HCT116 (cell line): ENCODE data around the gene MUC21. TPM values are rescaled to one million over a fixed set of nuclear protein-coding genes. Genes with fewer than 3 reads are reported as not detected.

Source experiments
- ATAC-seq: fragments of 200-7000 bp; cut with Tn5 transposase; 2 replicates; pipeline ENCODE4 v1.9.1; 2020; ENCODE audit warnings: mild to moderate bottlenecking, moderate library complexity
- BruUV-seq: library from RNA; stranded (reverse); fragments of 400-500 nt; replicated peaks from 2 replicates; lab custom pipeline; 2021; lab: Mats Ljungman, UMichigan
- CTCF ChIA-PET: fragments of 300-600 bp; sonication (Branson Sonifier 250); formaldehyde crosslinking; loops from one replicate; lab custom pipeline; 2021; ENCODE audit warnings: antibody characterized with exemption; lab: Charles Lee
- POLR2A ChIA-PET: fragments of 300-600, 350-600 bp; sonication (Branson Sonifier 250); formaldehyde crosslinking; loops from one replicate; lab custom pipeline; 2021; ENCODE audit warnings: antibody characterized with exemption; lab: Charles Lee
- RAD21 ChIA-PET, 2 experiments: fragments of 300-600 bp; sonication (Branson Sonifier 250); formaldehyde crosslinking; loops; one replicate each; lab custom pipeline; 2023; ENCODE audit warnings: low total read pairs in 2 of 2; ENCODE audit not compliant: uncharacterized antibody in 2 of 2, unreplicated experiment in 2 of 2, low non-redundant PET in 1 of 2; lab: Charles Lee
- DNase-seq: peaks from one replicate; pipeline ENCODE4 v3.0.0-alpha.2; 2010; ENCODE audit warnings: low read depth, low spot score
- H2AFZ ChIP-seq: fragments of 200-600 bp; shearing (Covaris generic), sonication (generic); 2 replicates; pipeline ENCODE4 v1.6.1; 2017; ENCODE audit warnings: low read depth, mixed run types, mixed read lengths, antibody characterized with exemption, low read length; ENCODE audit not compliant: poor library complexity, severe bottlenecking
- H3K27ac ChIP-seq: 2 replicates; pipeline ENCODE4 v1.5.1; 2012; ENCODE audit warnings: low read depth, low read length
- H3K27me3 ChIP-seq: fragments of 200-600 bp; sonication (generic); 2 replicates; pipeline ENCODE4 v1.6.1; 2016; ENCODE audit warnings: mixed run types, low read length, mixed read lengths; ENCODE audit not compliant: insufficient read depth
- H3K36me3 ChIP-seq, 2 experiments: fragments of 200-500 bp in 1 of 2; fragments of 200-600 bp in 1 of 2; sonication (Bioruptor generic) in 1 of 2; sonication (generic) in 1 of 2; 2 replicates each; pipeline versions ENCODE4 v1.5.1 to v1.6.1; 2014 to 2016; ENCODE audit warnings: low read length in 2 of 2, inconsistent platforms in 1 of 2, mixed read lengths in 1 of 2, mixed run types in 1 of 2; ENCODE audit not compliant: insufficient read depth in 2 of 2, control insufficient read depth in 1 of 2
- H3K4me1 ChIP-seq, 2 experiments: fragments of 200-600 bp in 1 of 2; sonication (generic) in 1 of 2; 2 replicates each; pipeline versions ENCODE4 v1.5.1 to v1.6.1; 2012 to 2017; ENCODE audit warnings: low read length in 2 of 2, inconsistent platforms in 1 of 2, mild to moderate bottlenecking in 1 of 2, mixed read lengths in 1 of 2, mixed run types in 1 of 2, moderate library complexity in 1 of 2; ENCODE audit not compliant: insufficient read depth in 2 of 2, control insufficient read depth in 1 of 2
- H3K4me2 ChIP-seq: fragments of 200-600 bp; sonication (generic); 2 replicates; pipeline ENCODE4 v1.6.1; 2017; ENCODE audit warnings: mixed run types, low read length, mixed read lengths
- H3K4me3 ChIP-seq, 2 experiments: fragments of 200-600 bp in 1 of 2; sonication (generic) in 1 of 2; replicated peaks in 1 of 2; 2 replicates each; pipeline ENCODE4 v1.5.1; 2011 to 2016; ENCODE audit warnings: low read length in 2 of 2, control low read depth in 1 of 2, low read depth in 1 of 2, mild to moderate bottlenecking in 1 of 2, mixed read lengths in 1 of 2, mixed run types in 1 of 2
- H3K79me2 ChIP-seq: fragments of 200-600 bp; sonication (generic); 2 replicates; pipeline ENCODE4 v1.6.1; 2017; ENCODE audit warnings: mild to moderate bottlenecking, mixed run types, low read length, moderate library complexity, mixed read lengths; ENCODE audit not compliant: insufficient read depth
- H3K9ac ChIP-seq: fragments of 200-600 bp; sonication (generic); 2 replicates; pipeline ENCODE4 v1.6.1; 2016; ENCODE audit warnings: low read length, mixed read lengths
- H3K9me2 ChIP-seq: fragments of 200-600 bp; sonication (generic), shearing (Covaris generic); 2 replicates; pipeline ENCODE4 v1.6.1; 2017; ENCODE audit warnings: mixed run types, mild to moderate bottlenecking, moderate library complexity; ENCODE audit not compliant: insufficient read depth
- H3K9me3 ChIP-seq, 2 experiments: fragments of 200-500 bp in 1 of 2; fragments of 200-600 bp in 1 of 2; sonication (Bioruptor generic) in 1 of 2; sonication (generic) in 1 of 2; 2 replicates each; pipeline ENCODE4 v1.6.1; 2014 to 2017; ENCODE audit warnings: low read length in 2 of 2, mixed read lengths in 2 of 2, inconsistent platforms in 1 of 2, low read depth in 1 of 2, mild to moderate bottlenecking in 1 of 2, mixed run types in 1 of 2, moderate library complexity in 1 of 2; ENCODE audit not compliant: control insufficient read depth in 1 of 2, insufficient read depth in 1 of 2
- H4K20me1 ChIP-seq: fragments of 200-600 bp; sonication (generic), shearing (Covaris generic); 2 replicates; pipeline ENCODE4 v1.6.1; 2017; ENCODE audit warnings: mixed run types, mild to moderate bottlenecking, moderate library complexity; ENCODE audit not compliant: insufficient read depth
- ATF3 ChIP-seq: IDR thresholded peaks from 2 replicates; pipeline ENCODE4 v1.6.1; 2012
- CBX3 ChIP-seq: IDR thresholded peaks from 2 replicates; pipeline ENCODE4 v1.6.1; 2012; ENCODE audit warnings: low read depth
- CEBPB ChIP-seq: IDR thresholded peaks from 2 replicates; pipeline ENCODE4 v1.6.1; 2012; ENCODE audit warnings: low read depth
- EGR1 ChIP-seq: IDR thresholded peaks from 2 replicates; pipeline ENCODE4 v1.6.1; 2012; ENCODE audit warnings: low read depth
- ELF1 ChIP-seq: IDR thresholded peaks from 2 replicates; pipeline ENCODE4 v1.6.1; 2012; ENCODE audit warnings: low read depth, borderline replicate concordance
- EZH2 ChIP-seq: fragments of 200-600 bp; sonication (generic); IDR thresholded peaks from 2 replicates; pipeline ENCODE4 v1.6.1; 2017; ENCODE audit warnings: antibody characterized with exemption, mixed run types
- EZH2phosphoT487 ChIP-seq: fragments of 200-600 bp; IDR thresholded peaks from 2 replicates; pipeline ENCODE4 v1.6.1; 2018; ENCODE audit warnings: antibody characterized with exemption, borderline replicate concordance
- FOSL1 ChIP-seq: IDR thresholded peaks from 2 replicates; pipeline ENCODE4 v1.6.1; 2012; ENCODE audit warnings: low read depth
- JUND ChIP-seq: IDR thresholded peaks from 2 replicates; pipeline ENCODE4 v1.6.1; 2012
- MAX ChIP-seq: IDR thresholded peaks from 2 replicates; pipeline ENCODE4 v1.6.1; 2012
- POLR2AphosphoS5 ChIP-seq: IDR thresholded peaks from 2 replicates; pipeline ENCODE4 v1.6.1; 2011; ENCODE audit warnings: mild to moderate bottlenecking, low read depth, low read length, moderate library complexity
- REST ChIP-seq: IDR thresholded peaks from 2 replicates; pipeline ENCODE4 v1.6.1; 2012; ENCODE audit warnings: low read depth
- SRF ChIP-seq: IDR thresholded peaks from 2 replicates; pipeline ENCODE4 v1.6.1; 2012; ENCODE audit warnings: low read depth
- ZNF274 ChIP-seq: fragments of 200-500 bp; sonication (Bioruptor generic); IDR thresholded peaks from 2 replicates; pipeline ENCODE4 v1.6.1; 2014; ENCODE audit warnings: mild to moderate bottlenecking, low read depth, low read length, inconsistent platforms
- intact Hi-C: fragments of 100-400 bp; cut with micrococcal nuclease; formaldehyde crosslinking; loops from 2 replicates; pipeline ENCODE4 v1.10.0; 2022
- total RNA-seq: library from RNA; stranded (reverse); gene quantifications from one replicate; pipeline ENCODE4 v1.2.1, GENCODE V29; 2021; ENCODE audit not compliant: unreplicated experiment

The MUC21 gene
- total RNA-seq, 1 experiment from 2014 or later: not detected

GRCh38 chr6:30951907-30952469 lies 31.5 kb upstream of the MUC21 start:
- H3K27ac ChIP-seq: no peak overlapping the region
- no peaks in the 10 kb centered on the region for H3K79me2 ChIP-seq
- BruUV-seq: no TSS peak
- ChIA-PET CTCF (no interaction called here), POLR2A (no interaction called here), RAD21 (no interaction called here)
- TF ChIP-seq EZH2phosphoT487 (no peak), POLR2AphosphoS5 (no peak), SRF (no peak), MAX (no peak), FOSL1 (no peak), CBX3 (no peak), ATF3 (no peak), ZNF274 (no peak), EZH2 (no peak), JUND (no peak), REST (no peak), CEBPB (no peak), ELF1 (no peak), EGR1 (no peak)
- H4K20me1 ChIP-seq: no peaks in the 10 kb centered on the region
- H2AFZ ChIP-seq: no peak overlapping the region
- ATAC-seq: no peak
- H3K9ac ChIP-seq: no peak overlapping the region
- no peaks in the 10 kb centered on the region for H3K4me1 ChIP-seq
- H3K36me3 ChIP-seq: no peaks in the 10 kb centered on the region
- no peak overlapping the region for H3K4me2 ChIP-seq
- H3K27me3 ChIP-seq: no peaks in the 10 kb centered on the region
- intact Hi-C loops: no loop called here
- no peaks in the 10 kb centered on the region for H3K9me3 ChIP-seq
- DNase-seq: no peak
- no peaks in the 10 kb centered on the region for H3K9me2 ChIP-seq
- H3K4me3 ChIP-seq: no peak overlapping the region
